Measurements from ENCODE around the gene USE1. TPM values are rescaled to one million over a fixed set of nuclear protein-coding genes. Genes with fewer than 3 reads are reported as not detected.
A peak's percentile ranks its signal among the peaks of the same experiment; 100 is the strongest.

The USE1 gene
- total RNA-seq, 4 donors from 2014 or later: 11.3 to 24.0 (median 17.9) TPM

- no peak for ATAC-seq
- 67 to 100% methylated on average over 1 to 3 of the region's 14 CpGs for WGBS, 2 donors (ENCODE audit: low coverage in 1 of 2)
- H3K36me3 ChIP-seq: peaks cover 0 to 82% of the 10 kb centered on the region in 2 donors
- no peak overlapping the region for H3K4me3 ChIP-seq
- TF ChIP-seq EP300 (IDR thresholded peaks at IDR 0.05): no peak
- TF ChIP-seq CTCF (IDR thresholded peaks at IDR 0.05): no peak
- no peak for TF ChIP-seq POLR2A (IDR thresholded peaks at IDR 0.05)
- TF ChIP-seq POLR2AphosphoS5 (IDR thresholded peaks at IDR 0.05): no peak
- peaks cover 0 to 8% (median 3%) of the 10 kb centered on the region in 3 donors for H3K4me1 ChIP-seq
- no peaks in the 10 kb centered on the region for H3K27me3 ChIP-seq
- no peak overlapping the region for H3K27ac ChIP-seq
- H3K9me3 ChIP-seq: no peaks in the 10 kb centered on the region
Measured at GRCh38 chr19:17210296-17210695, 4.9 kb upstream of the USE1 start.

GRCh38 chr19:17211547-17212446 lies 3.4 kb upstream of the USE1 start:
- WGBS, 2 donors (ENCODE audit: low coverage in 1 of 2): 71% methylated on average over 1 to 5 of the region's 58 CpGs
- ATAC-seq: no peak
- Histone ChIP-seq H3K27me3 (no peaks in the 10 kb centered on the region), H3K9me3 (no peaks in the 10 kb centered on the region), H3K4me3 (no peak overlapping the region), H3K4me1 (peaks cover 0 to 21% (median 10%) of the 10 kb centered on the region in 3 donors), H3K27ac (no peak overlapping the region), H3K36me3 (peaks cover 0 to 70% of the 10 kb centered on the region in 2 donors)
- TF ChIP-seq CTCF (IDR thresholded peaks at IDR 0.05) (no peak), POLR2AphosphoS5 (IDR thresholded peaks at IDR 0.05) (no peak), EP300 (IDR thresholded peaks at IDR 0.05) (no peak), POLR2A (IDR thresholded peaks at IDR 0.05) (no peak)

- 67 to 80% methylated on average over 1 to 2 of the region's 5 CpGs for WGBS, 2 donors (ENCODE audit: low coverage in 1 of 2)
- Histone ChIP-seq H3K27me3 (no peaks in the 10 kb centered on the region), H3K36me3 (peaks cover 0 to 72% of the 10 kb centered on the region in 2 donors), H3K4me3 (no peak overlapping the region), H3K9me3 (no peaks in the 10 kb centered on the region), H3K4me1 (peaks cover 0 to 21% (median 10%) of the 10 kb centered on the region in 3 donors), H3K27ac (no peak overlapping the region)
- ATAC-seq: no peak
- TF ChIP-seq POLR2A (IDR thresholded peaks at IDR 0.05) (no peak), CTCF (IDR thresholded peaks at IDR 0.05) (no peak), EP300 (IDR thresholded peaks at IDR 0.05) (no peak), POLR2AphosphoS5 (IDR thresholded peaks at IDR 0.05) (no peak)
Measured at GRCh38 chr19:17213334-17213733, 1.8 kb upstream of the USE1 start.

GRCh38 chr19:17214508-17215126 lies 540 bp upstream of the USE1 start:
- Histone ChIP-seq H3K4me1 (peaks cover 0 to 21% (median 10%) of the 10 kb centered on the region in 3 donors), H3K27ac (peak overlapping the region; percentile 48 to 95 (median 92)), H3K4me3 (peak overlapping the region; percentile 48 to 79), H3K27me3 (no peaks in the 10 kb centered on the region), H3K9me3 (no peaks in the 10 kb centered on the region), H3K36me3 (peaks cover 0 to 72% of the 10 kb centered on the region in 2 donors)
- TF ChIP-seq CTCF (IDR thresholded peaks at IDR 0.05) (no peak), POLR2A (IDR thresholded peaks at IDR 0.05) (no peak), POLR2AphosphoS5 (IDR thresholded peaks at IDR 0.05) (no peak), EP300 (IDR thresholded peaks at IDR 0.05) (no peak)
- ATAC-seq: no peak
- WGBS, 2 donors (ENCODE audit: low coverage in 1 of 2): 3 to 21% methylated on average over 5 to 13 of the region's 16 CpGs
